ENCODE results near the gene NDC1.

DNA sequence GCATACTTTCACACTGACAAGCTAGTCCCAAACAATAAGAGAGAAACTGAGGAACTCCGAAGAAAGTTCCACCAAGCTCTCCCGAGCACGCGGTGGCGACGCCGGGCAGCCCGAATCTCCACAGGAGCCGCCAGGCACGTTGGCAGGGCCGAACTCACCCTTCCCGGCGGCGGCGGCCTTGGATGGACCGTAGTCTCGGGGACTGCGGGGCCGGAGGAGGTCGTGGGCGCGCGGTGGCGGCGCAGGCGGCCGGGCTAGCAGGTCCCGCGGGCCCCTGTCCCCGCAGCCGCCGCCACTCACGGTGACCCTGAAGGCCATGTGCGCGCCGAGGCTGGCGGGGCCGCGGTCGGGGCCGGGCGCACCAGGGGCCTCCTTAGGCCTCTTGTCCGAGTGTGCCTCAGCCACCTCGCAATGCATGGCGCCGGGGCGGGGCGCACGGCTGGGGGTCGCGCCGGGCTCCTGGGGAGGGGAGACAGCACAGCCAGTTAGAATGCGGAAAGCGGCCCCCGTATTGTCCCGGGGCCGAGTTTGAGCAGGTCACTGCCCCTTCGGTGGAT lies 100.4 kb downstream of the NDC1 start:
- TF ChIP-seq CTCF (IDR thresholded peaks at IDR 0.05) (no peak), ZFX (IDR thresholded peaks at IDR 0.05; ENCODE audit: borderline replicate concordance) (no peak)
